Smooth muscle cell of the brain vasculature (primary cell): ENCODE results near the gene MTUS2.
A peak's percentile ranks its signal among the peaks of the same experiment; 100 is the strongest.

Experiments used
- DNase-seq: peaks from one replicate; pipeline ENCODE4 v3.0.0-alpha.2; 2012; ENCODE audit warnings: low read depth, low spot score

MTUS2 gene

GRCh38 chr13:29547153-29547552 lies 727.0 kb downstream of the MTUS2 start:
- DNase-seq = no peak

- no peak for DNase-seq
Observed at GRCh38 chr13:29548722-29549121, 728.6 kb downstream of the MTUS2 start.

GRCh38 chr13:29550430-29550988 lies 730.4 kb downstream of the MTUS2 start:
- peak; percentile 20 for DNase-seq

- DNase-seq = no peak
Observed at GRCh38 chr13:29551214-29551613, 731.1 kb downstream of the MTUS2 start.
